T-helper 1 cell treated with Interleukin-12 subunit alpha and Interleukin-12 subunit beta and Interleukin-4 antibody, amounts not matched to agents 30 μg/mL and 1 μg/mL, for 36 hours (primary cell): ENCODE results near the gene BTC.
"Not testable (repeated sequence)": the region's sequence is repeated elsewhere in the genome, so short reads cannot be mapped to it uniquely, and the experiment has no call there.

Source experiments
- H3K27ac Mint-ChIP-seq: one replicate; pipeline ENCODE4 v1.8.0; 2021; ENCODE audit warnings: mild to moderate bottlenecking, mixed read lengths
- H3K27me3 Mint-ChIP-seq: one replicate; pipeline ENCODE4 v1.8.0; 2021; ENCODE audit warnings: low read depth, mixed read lengths
- H3K36me3 Mint-ChIP-seq: one replicate; pipeline ENCODE4 v1.8.0; 2021; ENCODE audit warnings: low read depth, mixed read lengths
- H3K4me1 Mint-ChIP-seq: one replicate; pipeline ENCODE4 v1.8.0; 2021; ENCODE audit warnings: low read depth, mixed read lengths
- H3K4me3 Mint-ChIP-seq: one replicate; pipeline ENCODE4 v1.8.0; 2021; ENCODE audit warnings: mild to moderate bottlenecking, moderate library complexity, mixed read lengths
- H3K9me3 Mint-ChIP-seq: one replicate; pipeline ENCODE4 v1.8.0; 2021; ENCODE audit warnings: mixed read lengths

Gene BTC

DNA sequence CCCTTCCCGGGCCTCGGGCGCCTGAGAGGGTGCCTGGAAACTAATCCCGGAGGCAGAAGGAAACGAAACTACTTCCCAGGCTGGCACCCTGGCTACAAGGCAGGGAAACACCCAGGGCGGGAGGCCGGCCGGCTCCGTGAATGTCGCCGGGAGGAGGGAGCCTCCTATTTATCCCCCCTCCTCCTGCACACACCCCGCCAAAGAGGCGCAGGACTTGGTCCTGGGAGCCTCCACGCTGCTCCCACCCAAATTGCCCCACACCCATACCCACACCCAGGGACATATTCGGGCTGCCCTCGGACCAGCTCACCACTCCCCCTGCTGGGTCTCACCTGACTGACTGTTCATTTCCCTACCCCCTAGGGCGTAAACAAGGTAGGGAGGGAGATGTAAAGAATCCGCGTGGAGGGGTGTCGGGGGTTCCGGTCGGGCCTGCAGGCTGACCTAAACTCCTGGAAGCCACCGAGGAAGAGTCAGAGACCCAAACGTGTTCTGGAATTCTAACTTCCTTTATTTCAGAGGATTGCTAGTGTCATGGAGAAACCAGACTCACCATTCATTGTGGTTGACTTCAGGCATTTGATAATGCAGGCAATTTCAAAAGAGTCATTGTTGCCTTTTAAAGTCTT lies at the start of gene BTC:
TSS of gene BTC (minus strand) at position 142 of the 629 bp plus-strand sequence. CDS start 198 bp downstream, outside the sequence.
- no peaks in the 10 kb centered on the region for H3K9me3 Mint-ChIP-seq
- no peaks in the 10 kb centered on the region for H3K36me3 Mint-ChIP-seq
- H3K27ac Mint-ChIP-seq = no peak within 1 kb of the TSS
- no peak within 1 kb of the TSS for H3K4me3 Mint-ChIP-seq
- H3K4me1 Mint-ChIP-seq = no peaks in the 10 kb centered on the region
- peaks cover 47% of the 10 kb centered on the region for H3K27me3 Mint-ChIP-seq

GRCh38 chr4:74840936-74841509 lies 46.7 kb upstream of the BTC start:
- Mint-ChIP-seq H3K4me1 (no peaks in the 10 kb centered on the region), H3K4me3 (no peak overlapping the region), H3K27ac (no peak overlapping the region), H3K36me3 (no peaks in the 10 kb centered on the region), H3K27me3 (no peaks in the 10 kb centered on the region), H3K9me3 (no peaks in the 10 kb centered on the region)

GRCh38 chr4:74838746-74839370 lies 44.5 kb upstream of the BTC start:
- Mint-ChIP-seq H3K36me3 (no peaks in the 10 kb centered on the region), H3K9me3 (no peaks in the 10 kb centered on the region), H3K27ac (no peak overlapping the region), H3K4me1 (no peaks in the 10 kb centered on the region), H3K4me3 (no peak overlapping the region), H3K27me3 (no peaks in the 10 kb centered on the region)

DNA sequence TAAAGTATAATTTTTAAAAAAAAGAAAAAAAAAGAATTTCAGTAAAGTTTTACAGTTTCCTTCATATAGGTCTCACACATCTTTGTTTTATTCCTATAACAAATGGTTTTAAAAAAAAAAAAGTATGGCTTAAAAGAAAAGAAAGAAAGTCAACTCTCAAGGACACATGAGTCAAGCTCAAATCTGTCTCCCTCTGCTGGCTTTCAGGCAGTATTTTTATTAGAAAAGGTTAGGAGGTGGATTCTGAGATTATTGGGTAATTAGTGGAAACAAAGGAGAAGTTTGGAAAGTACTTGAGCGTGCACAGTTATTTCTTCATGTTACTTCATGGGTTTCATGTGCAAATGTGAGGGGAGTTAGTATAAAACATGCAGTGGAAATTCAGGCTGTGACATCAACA lies 36.6 kb upstream of the BTC start:
- Mint-ChIP-seq H3K4me3 (no peak overlapping the region), H3K27ac (no peak overlapping the region), H3K9me3 (peaks cover 12% of the 10 kb centered on the region), H3K4me1 (no peaks in the 10 kb centered on the region), H3K27me3 (no peaks in the 10 kb centered on the region), H3K36me3 (no peaks in the 10 kb centered on the region)

DNA sequence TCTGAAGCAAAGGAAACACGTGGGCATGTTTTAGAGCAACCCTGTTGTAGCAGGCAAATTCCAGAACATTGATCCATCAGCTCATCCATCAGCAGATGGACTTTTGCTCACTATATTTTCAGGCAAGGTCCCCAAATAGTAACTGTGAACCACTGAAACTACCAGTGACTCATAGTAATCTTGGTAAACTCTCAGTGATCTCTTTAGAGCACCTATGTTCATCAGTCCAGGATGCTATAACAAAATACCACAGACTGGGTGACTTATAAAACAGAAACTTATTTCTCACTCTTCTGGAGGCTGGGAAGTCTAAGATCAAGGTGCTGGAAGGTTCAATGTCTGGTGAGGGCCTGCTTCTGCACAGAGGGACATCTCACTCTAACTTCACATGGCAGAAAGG lies 28.9 kb upstream of the BTC start:
- H3K9me3 Mint-ChIP-seq = peaks cover 6% of the 10 kb centered on the region
- H3K36me3 Mint-ChIP-seq = no peaks in the 10 kb centered on the region
- no peak overlapping the region for H3K4me3 Mint-ChIP-seq
- H3K27me3 Mint-ChIP-seq = no peaks in the 10 kb centered on the region
- no peaks in the 10 kb centered on the region for H3K4me1 Mint-ChIP-seq
- no peak overlapping the region for H3K27ac Mint-ChIP-seq

DNA sequence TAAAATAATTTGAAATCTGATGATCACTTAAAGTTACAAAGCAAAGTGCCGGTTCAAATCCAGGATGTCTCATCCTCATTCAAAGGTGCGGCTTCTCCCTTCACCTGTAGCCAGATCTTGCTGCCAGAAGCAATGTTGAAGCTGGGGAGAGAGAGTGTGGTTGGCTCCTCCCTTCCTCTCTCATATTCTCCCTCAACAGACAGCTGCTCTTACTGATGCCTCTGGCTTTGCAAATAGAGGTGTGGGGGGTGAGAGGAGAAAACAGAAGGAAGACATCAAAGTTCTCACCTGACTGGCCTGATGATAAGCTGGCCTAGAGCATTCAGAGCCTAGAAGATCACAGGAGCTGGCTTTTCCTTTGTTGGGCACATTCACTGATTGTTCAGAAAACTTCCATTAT lies 28.3 kb upstream of the BTC start:
- no peak overlapping the region for H3K27ac Mint-ChIP-seq

GRCh38 chr4:74821541-74821940 lies 27.2 kb upstream of the BTC start:
- H3K4me1 Mint-ChIP-seq = no peaks in the 10 kb centered on the region
- no peaks in the 10 kb centered on the region for H3K36me3 Mint-ChIP-seq
- no peaks in the 10 kb centered on the region for H3K27me3 Mint-ChIP-seq
- H3K4me3 Mint-ChIP-seq = no peak overlapping the region
- H3K9me3 Mint-ChIP-seq = no peaks in the 10 kb centered on the region
- H3K27ac Mint-ChIP-seq = no peak overlapping the region

More for the DNA sequence above, 28.3 kb upstream of the BTC start:
- Mint-ChIP-seq H3K4me1 (no peaks in the 10 kb centered on the region), H3K36me3 (no peaks in the 10 kb centered on the region), H3K27me3 (no peaks in the 10 kb centered on the region), H3K4me3 (no peak overlapping the region), H3K9me3 (peaks cover under 1% of the 10 kb centered on the region)

DNA sequence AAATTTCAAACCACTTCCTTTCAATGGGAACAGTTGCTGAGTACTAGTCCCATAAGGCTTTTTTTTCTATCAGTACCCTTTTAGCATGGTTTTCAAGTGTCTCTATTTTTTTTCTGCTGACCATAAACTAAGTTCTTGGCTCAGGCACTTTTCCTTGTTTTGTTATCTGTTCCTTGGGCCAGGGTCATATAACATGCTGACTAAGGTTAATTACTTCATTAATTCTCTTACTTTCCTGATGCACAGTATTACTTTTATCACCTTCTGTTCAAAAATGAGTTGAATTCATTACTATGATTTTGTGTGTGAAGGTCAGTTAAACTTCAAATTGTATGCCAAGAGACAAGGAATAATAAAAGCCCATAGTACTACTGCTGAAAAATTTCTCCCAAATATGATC lies 19.7 kb upstream of the BTC start:
- Mint-ChIP-seq H3K27me3 (no peaks in the 10 kb centered on the region), H3K4me1 (no peaks in the 10 kb centered on the region), H3K36me3 (no peaks in the 10 kb centered on the region), H3K4me3 (no peak overlapping the region), H3K9me3 (peaks cover 4% of the 10 kb centered on the region), H3K27ac (no peak overlapping the region)

- not testable (repeated sequence) for H3K27me3 Mint-ChIP-seq, H3K27ac Mint-ChIP-seq, H3K4me3 Mint-ChIP-seq, H3K36me3 Mint-ChIP-seq, H3K9me3 Mint-ChIP-seq, H3K4me1 Mint-ChIP-seq
Measured at GRCh38 chr4:74812056-74812455, 17.7 kb upstream of the BTC start.

- no peaks in the 10 kb centered on the region for H3K36me3 Mint-ChIP-seq
- H3K27ac Mint-ChIP-seq = no peak overlapping the region
- no peak overlapping the region for H3K4me3 Mint-ChIP-seq
- no peaks in the 10 kb centered on the region for H3K27me3 Mint-ChIP-seq
- no peaks in the 10 kb centered on the region for H3K4me1 Mint-ChIP-seq
- H3K9me3 Mint-ChIP-seq = no peaks in the 10 kb centered on the region
Measured at GRCh38 chr4:74805601-74806000, 11.3 kb upstream of the BTC start.

- Mint-ChIP-seq H3K4me1 (no peaks in the 10 kb centered on the region), H3K27me3 (peaks cover 12% of the 10 kb centered on the region), H3K36me3 (no peaks in the 10 kb centered on the region), H3K4me3 (no peak overlapping the region), H3K9me3 (no peaks in the 10 kb centered on the region), H3K27ac (no peak overlapping the region)
Measured at GRCh38 chr4:74800310-74800709, 6.0 kb upstream of the BTC start.

DNA sequence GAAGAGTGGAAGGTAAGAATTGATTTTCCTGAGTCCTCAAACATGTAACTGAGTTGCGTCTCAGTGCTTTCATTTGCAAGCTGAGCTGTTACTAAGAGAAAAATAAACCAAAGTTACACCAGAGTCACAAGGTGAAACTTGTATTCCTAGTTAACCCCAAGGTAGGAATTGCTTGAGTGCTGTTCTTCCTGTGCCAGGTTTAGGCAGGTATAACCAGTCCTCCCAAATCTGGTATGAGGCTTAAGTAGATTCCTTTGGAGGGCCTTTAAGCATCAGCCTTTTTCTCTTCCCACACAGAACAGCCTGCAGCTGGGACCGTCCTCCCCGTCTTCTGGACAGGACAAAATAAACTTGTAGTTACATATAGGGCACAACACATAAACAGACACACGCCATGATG lies 2.3 kb upstream of the BTC start:
- Mint-ChIP-seq H3K27me3 (peaks cover 47% of the 10 kb centered on the region), H3K27ac (no peak overlapping the region), H3K36me3 (no peaks in the 10 kb centered on the region), H3K9me3 (no peaks in the 10 kb centered on the region), H3K4me1 (no peaks in the 10 kb centered on the region), H3K4me3 (no peak overlapping the region)

- Mint-ChIP-seq H3K4me1 (no peaks in the 10 kb centered on the region), H3K4me3 (no peak overlapping the region), H3K9me3 (no peaks in the 10 kb centered on the region), H3K36me3 (no peaks in the 10 kb centered on the region), H3K27me3 (peaks cover 47% of the 10 kb centered on the region), H3K27ac (no peak overlapping the region)
Measured at GRCh38 chr4:74793757-74794381, 454 bp downstream of the BTC start.

DNA sequence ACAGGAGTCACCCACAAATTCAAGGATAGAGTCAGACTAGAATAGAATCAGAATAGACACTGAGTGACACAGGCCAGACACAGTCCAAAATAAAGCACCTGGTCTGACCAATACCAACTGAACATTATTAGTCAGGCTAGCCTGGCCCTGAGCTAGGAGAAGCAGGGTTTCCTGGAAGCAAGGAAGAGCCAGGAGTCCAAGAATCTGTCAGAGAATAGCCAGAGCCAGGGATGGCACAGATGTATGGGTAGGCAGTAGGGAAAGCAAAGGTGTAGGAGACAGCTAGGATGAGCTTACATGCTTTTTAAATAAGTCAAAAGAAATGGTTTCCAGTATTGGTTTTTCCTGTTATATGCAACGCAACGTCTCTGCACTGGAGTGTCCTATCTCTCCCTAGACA lies 3.7 kb downstream of the BTC start:
- Mint-ChIP-seq H3K27ac (no peak overlapping the region), H3K4me3 (no peak overlapping the region), H3K36me3 (no peaks in the 10 kb centered on the region), H3K4me1 (no peaks in the 10 kb centered on the region), H3K9me3 (no peaks in the 10 kb centered on the region), H3K27me3 (peaks cover 39% of the 10 kb centered on the region)

GRCh38 chr4:74789518-74789917 lies 4.8 kb downstream of the BTC start:
- no peak overlapping the region for H3K4me3 Mint-ChIP-seq
- no peaks in the 10 kb centered on the region for H3K36me3 Mint-ChIP-seq
- H3K27me3 Mint-ChIP-seq = peaks cover 27% of the 10 kb centered on the region
- H3K9me3 Mint-ChIP-seq = no peaks in the 10 kb centered on the region
- H3K4me1 Mint-ChIP-seq = no peaks in the 10 kb centered on the region
- no peak overlapping the region for H3K27ac Mint-ChIP-seq
